ENCODE measurements around the gene DGCR2.
"Not testable (repeated sequence)": the region's sequence is repeated elsewhere in the genome, so short reads cannot be mapped to it uniquely, and the experiment has no call there.

DNA sequence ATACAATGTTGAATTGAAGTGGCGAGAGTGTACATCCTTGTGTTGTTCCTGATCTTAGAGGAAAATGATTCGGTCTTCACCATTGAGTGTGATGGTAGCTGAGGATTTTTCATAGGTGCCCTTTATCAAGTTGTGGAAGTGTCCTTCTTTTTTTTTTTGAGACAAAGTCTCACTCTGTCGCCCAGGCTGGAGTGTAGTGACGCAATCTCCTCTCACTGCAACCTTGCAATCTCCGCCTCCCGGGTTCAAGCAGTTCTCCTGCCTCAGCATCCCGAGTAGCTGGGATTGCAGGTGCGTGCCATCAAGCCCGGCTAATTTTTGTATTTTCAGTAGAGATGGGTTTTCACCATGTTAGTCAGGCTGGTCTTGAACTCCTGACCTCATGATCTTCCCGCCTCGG lies 36.4 kb upstream of the DGCR2 start:
- not testable (repeated sequence) for TF ChIP-seq EZH2 (IDR thresholded peaks at IDR 0.05; ENCODE audit: insufficient read depth, poor library complexity, severe bottlenecking); EZH2phosphoT487 (IDR thresholded peaks at IDR 0.05; ENCODE audit: insufficient read depth, low read depth)

Data from GM23248 (cell line).